Smooth muscle cell (in vitro differentiated cells): ENCODE data around the gene RAB19. TPM values are rescaled to one million over a fixed set of nuclear protein-coding genes. Genes with fewer than 3 reads are reported as not detected.

Experiments used
- DNase-seq: peaks from one replicate; lab custom pipeline; 2025; ENCODE audit not compliant: unreplicated experiment; lab: John Stamatoyannopoulos, UW
- H2AFZ ChIP-seq: fragments of 200-600 bp; sonication (generic); 2 replicates; pipeline ENCODE4 v1.6.0; 2016; ENCODE audit warnings: antibody characterized with exemption, low read depth, mild to moderate bottlenecking
- H3F3A ChIP-seq: fragments of 200-600 bp; sonication (generic); 2 replicates; pipeline ENCODE4 v1.6.0; 2017; ENCODE audit warnings: antibody characterized with exemption, low read depth
- H3K27ac ChIP-seq: fragments of 200-600 bp; sonication (generic); 2 replicates; pipeline ENCODE4 v1.5.1; 2016; ENCODE audit warnings: low read depth, mild to moderate bottlenecking
- H3K27me3 ChIP-seq: fragments of 200-600 bp; sonication (generic); 2 replicates; pipeline ENCODE4 v1.6.1; 2016; ENCODE audit warnings: low read depth, mild to moderate bottlenecking
- H3K36me3 ChIP-seq: fragments of 200-600 bp; sonication (generic); 2 replicates; pipeline ENCODE4 v1.5.1; 2016; ENCODE audit warnings: low read depth
- H3K4me1 ChIP-seq: fragments of 200-600 bp; sonication (generic); 2 replicates; pipeline ENCODE4 v1.5.1; 2016; ENCODE audit warnings: low read depth
- H3K4me2 ChIP-seq: fragments of 200-600 bp; sonication (generic); 2 replicates; pipeline ENCODE4 v1.6.0; 2016; ENCODE audit warnings: mild to moderate bottlenecking
- H3K4me3 ChIP-seq: fragments of 200-600 bp; sonication (generic); 2 replicates; pipeline ENCODE4 v1.5.1; 2016; ENCODE audit warnings: mild to moderate bottlenecking
- H3K79me2 ChIP-seq: fragments of 200-600 bp; sonication (generic); 2 replicates; pipeline ENCODE4 v1.6.0; 2016; ENCODE audit warnings: low read depth, mild to moderate bottlenecking
- H3K9ac ChIP-seq: fragments of 200-600 bp; sonication (generic); 2 replicates; pipeline ENCODE4 v1.6.0; 2016; ENCODE audit warnings: low read depth
- H3K9me3 ChIP-seq: fragments of 200-600 bp; sonication (generic); replicated peaks from 2 replicates; pipeline ENCODE4 v1.5.1; 2016; ENCODE audit warnings: low read depth
- H4K20me1 ChIP-seq: fragments of 200-600 bp; sonication (generic); 2 replicates; pipeline ENCODE4 v1.6.0; 2016; ENCODE audit warnings: low read depth
- WGBS: methylation state at CpG from one replicate; pipeline ENCODE4 v1.1.7; 2016; ENCODE audit warnings: low lambda C conversion rate; 5-methylcytosine and 5-hydroxymethylcytosine counted together
- polyA plus RNA-seq: library from polyadenylated mRNA; unstranded; fragments of >200 nt; fragmentation: Nextera tagmentation; extraction: Ambion mirVana; gene quantifications from 2 replicates; pipeline ENCODE4 v1.2.1, GENCODE V29; 2016
- small RNA-seq: library from RNA; depleted of rRNA; stranded (forward); fragments of <200 nt; gene quantifications from one replicate; pipeline ENCODE3, GENCODE V24; 2014
- total RNA-seq: library from RNA; depleted of rRNA; stranded (reverse); fragments of >200 nt; gene quantifications from 2 replicates; pipeline ENCODE4 v1.2.3, GENCODE V29; 2014
- TF ChIP-seq, protein P1 (sequence below): fragments of 200-600 bp; sonication (generic); IDR thresholded peaks from 2 replicates; pipeline ENCODE4 v1.5.1; 2017; ENCODE audit warnings: borderline replicate concordance, mild to moderate bottlenecking, antibody characterized with exemption; ENCODE audit not compliant: insufficient read depth, poor library complexity, severe bottlenecking

RAB19 gene
- total and polyA plus RNA-seq, 2 experiments from 2014 or later, result not detected

DNA sequence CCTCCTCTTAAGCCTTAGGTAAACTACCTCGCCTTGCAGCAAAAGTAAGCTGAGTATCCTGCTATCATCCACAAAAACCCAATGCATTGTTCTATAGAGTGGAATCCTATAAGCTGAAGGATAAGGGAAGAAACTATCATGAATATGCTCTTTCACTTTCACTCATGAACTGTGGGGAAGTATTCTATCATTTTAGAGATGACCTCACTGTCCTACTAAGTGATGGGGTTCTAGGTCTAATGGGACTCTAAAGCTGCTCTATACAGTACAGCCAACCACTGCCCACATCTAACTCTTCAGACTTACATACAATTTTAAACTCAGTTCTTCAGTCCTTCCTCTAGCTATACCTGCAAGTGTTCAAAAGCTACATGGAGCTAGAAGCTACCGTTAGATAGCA, 59.3 kb downstream of the RAB19 start:
- H3K79me2 ChIP-seq, result peaks cover 20% of the 10 kb centered on the region

DNA sequence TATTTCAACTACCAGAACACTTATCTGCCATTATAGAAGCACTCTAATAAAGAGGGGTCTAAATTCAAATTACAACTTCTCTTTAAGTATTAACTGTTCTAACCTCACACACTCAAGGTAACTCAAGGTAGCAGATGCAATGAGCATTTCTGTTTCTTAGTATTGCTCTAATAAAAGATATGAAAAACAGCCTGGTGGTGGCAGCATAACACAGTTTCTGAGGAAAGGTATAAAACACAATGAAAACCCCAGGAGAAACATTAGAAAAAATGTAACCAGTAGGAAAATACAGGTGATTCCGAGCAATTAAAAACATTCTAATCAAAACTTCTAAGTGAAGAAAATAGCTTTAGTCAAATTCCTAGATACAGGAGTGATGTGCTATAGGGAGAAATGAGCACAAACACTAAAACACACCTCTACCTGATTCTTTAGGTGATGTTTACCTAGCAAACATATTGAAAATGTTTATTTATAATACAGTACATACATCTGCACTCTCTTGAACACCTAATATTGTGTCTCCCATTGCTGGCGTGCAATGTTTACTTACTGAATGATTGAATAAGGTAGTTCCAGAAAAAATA, 72.0 kb downstream of the RAB19 start:
- Histone ChIP-seq H3K9me3 (no peaks in the 10 kb centered on the region), H3K4me1 (no peaks in the 10 kb centered on the region), H4K20me1 (peaks cover 79% of the 10 kb centered on the region), H3K4me2 (no peak overlapping the region), H3K79me2 (peaks cover 80% of the 10 kb centered on the region), H3K27ac (no peak overlapping the region), H2AFZ (no peak overlapping the region), H3K27me3 (no peaks in the 10 kb centered on the region), H3K36me3 (no peaks in the 10 kb centered on the region), H3F3A (no peaks in the 10 kb centered on the region), H3K4me3 (no peak overlapping the region), H3K9ac (no peak overlapping the region)
- TF ChIP-seq, protein P1, sequence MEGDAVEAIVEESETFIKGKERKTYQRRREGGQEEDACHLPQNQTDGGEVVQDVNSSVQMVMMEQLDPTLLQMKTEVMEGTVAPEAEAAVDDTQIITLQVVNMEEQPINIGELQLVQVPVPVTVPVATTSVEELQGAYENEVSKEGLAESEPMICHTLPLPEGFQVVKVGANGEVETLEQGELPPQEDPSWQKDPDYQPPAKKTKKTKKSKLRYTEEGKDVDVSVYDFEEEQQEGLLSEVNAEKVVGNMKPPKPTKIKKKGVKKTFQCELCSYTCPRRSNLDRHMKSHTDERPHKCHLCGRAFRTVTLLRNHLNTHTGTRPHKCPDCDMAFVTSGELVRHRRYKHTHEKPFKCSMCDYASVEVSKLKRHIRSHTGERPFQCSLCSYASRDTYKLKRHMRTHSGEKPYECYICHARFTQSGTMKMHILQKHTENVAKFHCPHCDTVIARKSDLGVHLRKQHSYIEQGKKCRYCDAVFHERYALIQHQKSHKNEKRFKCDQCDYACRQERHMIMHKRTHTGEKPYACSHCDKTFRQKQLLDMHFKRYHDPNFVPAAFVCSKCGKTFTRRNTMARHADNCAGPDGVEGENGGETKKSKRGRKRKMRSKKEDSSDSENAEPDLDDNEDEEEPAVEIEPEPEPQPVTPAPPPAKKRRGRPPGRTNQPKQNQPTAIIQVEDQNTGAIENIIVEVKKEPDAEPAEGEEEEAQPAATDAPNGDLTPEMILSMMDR, result peak; percentile 55
- no peak for DNase-seq
- 81% methylated on average over 2 of the region's 2 CpGs for WGBS

More for the DNA sequence above, 59.3 kb downstream of the RAB19 start:
- TF ChIP-seq, protein P1, result no peak
- no peaks in the 10 kb centered on the region for H3K27me3 ChIP-seq
- H3K4me2 ChIP-seq, result no peak overlapping the region
- WGBS, result 96% methylated on average over 2 of the region's 2 CpGs
- H3K4me3 ChIP-seq, result no peak overlapping the region
- no peak overlapping the region for H2AFZ ChIP-seq
- DNase-seq, result no peak
- no peaks in the 10 kb centered on the region for H3K9me3 ChIP-seq
- no peaks in the 10 kb centered on the region for H3F3A ChIP-seq
- H4K20me1 ChIP-seq, result peaks cover 83% of the 10 kb centered on the region
- no peak overlapping the region for H3K9ac ChIP-seq
- peaks cover 12% of the 10 kb centered on the region for H3K4me1 ChIP-seq
- H3K27ac ChIP-seq, result no peak overlapping the region
- peaks cover 12% of the 10 kb centered on the region for H3K36me3 ChIP-seq

DNA sequence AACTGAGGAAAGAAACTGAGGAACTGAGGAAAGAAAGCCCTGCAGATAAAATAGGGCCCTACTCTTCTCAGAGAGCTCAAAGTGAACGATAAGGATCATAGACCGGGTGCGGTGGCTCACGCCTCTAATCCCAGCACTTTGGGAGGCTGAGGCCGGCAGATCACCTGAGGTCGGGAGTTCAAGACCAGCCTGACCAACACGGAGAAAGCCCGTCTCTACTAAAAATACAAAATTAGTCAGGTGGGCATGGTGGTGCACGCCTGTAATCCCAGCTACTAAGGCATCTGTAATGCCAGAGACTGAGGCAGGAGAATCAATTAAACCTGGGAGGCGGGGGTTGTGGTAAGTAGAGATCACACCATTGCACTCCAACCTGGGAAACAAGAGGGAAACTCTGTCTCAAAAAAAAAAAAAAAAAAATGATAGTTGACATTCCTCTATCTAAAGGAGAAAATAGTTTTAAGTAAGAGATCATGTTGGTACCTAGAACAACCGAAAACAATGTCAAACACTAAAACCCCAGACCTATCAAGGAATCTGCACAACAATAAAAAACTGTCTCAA, 72.9 kb downstream of the RAB19 start:
- peak overlapping the region; percentile 100 for H3K4me3 ChIP-seq
- H3K4me2 ChIP-seq, result peak overlapping the region; percentile 99
- peaks cover 69% of the 10 kb centered on the region for H4K20me1 ChIP-seq
- no peak overlapping the region for H3K9ac ChIP-seq
- no peaks in the 10 kb centered on the region for H3F3A ChIP-seq
- H3K27ac ChIP-seq, result no peak overlapping the region
- no peaks in the 10 kb centered on the region for H3K36me3 ChIP-seq
- TF ChIP-seq, protein P1, result no peak
- H3K79me2 ChIP-seq, result peaks cover 70% of the 10 kb centered on the region
- H2AFZ ChIP-seq, result no peak overlapping the region
- WGBS, result 79% methylated on average over 11 of the region's 11 CpGs
- H3K4me1 ChIP-seq, result no peaks in the 10 kb centered on the region
- DNase-seq, result no peak
- no peaks in the 10 kb centered on the region for H3K9me3 ChIP-seq
- H3K27me3 ChIP-seq, result no peaks in the 10 kb centered on the region

Small RNA genes within 50 kb of the gene (small RNA-seq; reads per million reads assigned to genes)
- gene RNA5SP247, result not detected
- gene RNA5SP248, result 142 reads per million, percentile 99 among the genes with 10 or more reads in this experiment

Other genes starting within 250 kb of the RAB19 start
- 6.1 and 17.3 TPM in 2 replicates for gene KDM7A, start 227.1 kb upstream of the RAB19 start, total RNA-seq
- gene KDM7A, start 227.1 kb upstream of the RAB19 start, polyA plus RNA-seq, result 0.63 and 0.88 TPM in 2 replicates
- 54.2 and 83.2 TPM in 2 replicates for gene SLC37A3, start 5.5 kb upstream of the RAB19 start, total RNA-seq
- gene SLC37A3, start 5.5 kb upstream of the RAB19 start, polyA plus RNA-seq, result 42.8 and 47.7 TPM in 2 replicates
- 52.4 and 60.3 TPM in 2 replicates for gene MKRN1, start 75.4 kb downstream of the RAB19 start, total RNA-seq
- gene MKRN1, start 75.4 kb downstream of the RAB19 start, polyA plus RNA-seq, result 50.2 and 82.8 TPM in 2 replicates
- 2.8 and 4.6 TPM in 2 replicates for gene DENND2A, start 236.8 kb downstream of the RAB19 start, total RNA-seq
- 1.8 and 5.5 TPM in 2 replicates for gene DENND2A, start 236.8 kb downstream of the RAB19 start, polyA plus RNA-seq